ENCODE data around the gene PGF.

The PGF gene

GRCh38 chr14:74977901-74978385 is 22.5 kb upstream of the PGF start:
- FAIRE-seq: no peak

GRCh38 chr14:74977164-74977900 is 21.9 kb upstream of the PGF start:
- no peak for FAIRE-seq

- no peak for FAIRE-seq
These were observed 21.1 kb upstream of the PGF start for GRCh38 chr14:74976264-74977113.

GRCh38 chr14:74975059-74975810 is 19.8 kb upstream of the PGF start:
- FAIRE-seq: no peak

DNA sequence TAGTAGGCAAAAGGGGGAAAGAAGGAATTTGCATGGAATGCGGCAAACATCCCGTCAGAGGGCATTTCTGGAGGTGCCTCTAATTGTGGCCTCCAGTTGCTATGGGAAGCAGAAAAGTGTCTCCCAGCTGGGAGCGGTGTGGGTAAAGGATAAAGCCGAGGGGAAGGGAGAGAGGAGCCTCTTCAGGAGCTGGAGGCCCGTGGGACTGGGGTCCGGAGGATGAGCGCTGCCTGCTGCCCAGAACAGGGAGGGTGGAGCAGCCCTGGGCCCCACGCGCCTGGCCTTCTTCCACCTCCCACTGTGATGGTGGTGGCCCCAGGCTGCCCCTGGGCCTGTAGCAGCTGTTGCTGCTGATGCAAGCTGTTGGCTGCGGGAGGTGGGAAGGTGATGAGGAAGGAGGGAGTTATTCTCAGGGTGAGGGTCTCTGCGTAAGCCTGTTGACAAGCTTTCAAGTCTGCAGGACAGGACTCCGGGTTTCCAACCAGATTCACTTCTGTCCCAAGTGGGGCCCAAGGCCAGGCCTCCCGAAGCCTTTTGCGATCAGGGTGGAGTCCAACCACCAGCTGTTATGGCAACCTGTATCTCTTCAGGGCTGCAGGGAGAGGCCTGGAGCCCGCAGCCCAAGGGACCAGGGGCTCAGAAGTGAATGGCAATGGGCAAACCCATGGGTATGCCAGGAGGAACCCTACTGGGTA is 19.1 kb upstream of the PGF start:
- no peak for FAIRE-seq

GRCh38 chr14:74973905-74974363 is 18.5 kb upstream of the PGF start:
- FAIRE-seq: no peak

DNA sequence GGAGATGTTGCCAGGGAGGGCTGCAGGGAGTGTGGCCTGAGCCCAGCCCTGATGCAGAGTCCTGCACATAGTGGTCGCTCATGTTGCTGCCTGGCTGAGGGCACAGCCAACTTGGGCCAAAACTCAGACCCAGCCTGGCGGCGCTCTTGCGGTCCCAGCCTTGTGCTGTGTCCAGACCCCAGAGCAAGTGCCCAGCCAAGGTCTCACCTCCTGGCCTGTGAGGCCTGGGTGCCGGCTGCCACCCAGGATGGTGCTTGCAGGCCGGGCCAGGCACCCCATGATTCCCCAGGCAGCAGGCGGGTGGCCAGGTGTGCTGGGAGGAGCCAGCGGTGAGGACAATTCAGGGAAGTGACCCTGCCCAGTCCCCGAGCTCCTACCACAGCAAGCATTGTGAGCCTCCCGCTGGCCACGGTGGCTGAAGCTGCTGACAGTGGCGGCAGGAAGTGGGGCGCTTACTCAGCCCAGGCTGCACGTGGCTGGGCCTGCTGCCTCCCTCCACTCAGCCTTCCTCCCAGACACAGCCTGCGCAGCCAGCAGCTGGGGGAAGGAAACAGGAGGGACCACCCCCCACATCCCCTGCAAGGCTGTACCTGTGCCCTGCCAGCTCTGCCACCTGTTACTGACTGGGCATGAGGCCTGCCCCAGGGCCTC is 17.7 kb upstream of the PGF start:
- no peak for FAIRE-seq

DNA sequence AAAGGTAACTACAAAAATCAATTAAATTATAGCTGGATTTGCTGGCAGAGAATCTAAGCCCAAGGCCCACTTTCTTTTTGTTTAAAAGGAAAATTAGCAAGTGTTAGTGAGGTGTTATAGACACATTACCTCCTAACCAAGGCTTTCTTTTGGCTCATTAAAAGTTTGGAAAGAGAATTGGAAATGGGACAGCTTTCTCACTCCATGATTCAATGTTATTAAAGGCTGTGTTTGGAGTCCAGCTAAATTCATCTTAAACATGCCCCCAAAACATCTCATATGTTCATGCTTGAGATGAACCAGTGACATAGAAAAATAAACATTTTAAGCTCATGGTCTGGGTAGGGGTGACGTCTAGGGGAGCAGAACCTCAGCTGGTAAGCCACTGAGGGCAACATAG is 13.4 kb upstream of the PGF start:
- no peak for FAIRE-seq

GRCh38 chr14:74965486-74966153 is 10.2 kb upstream of the PGF start:
- FAIRE-seq: no peak

GRCh38 chr14:74964787-74965485 is 9.5 kb upstream of the PGF start:
- no peak for FAIRE-seq

GRCh38 chr14:74963705-74964271 is 8.4 kb upstream of the PGF start:
- FAIRE-seq: no peak

- no peak for FAIRE-seq
These were observed 7.8 kb upstream of the PGF start for GRCh38 chr14:74963178-74963704.

GRCh38 chr14:74962493-74962892 is 7.1 kb upstream of the PGF start:
- no peak for FAIRE-seq

DNA sequence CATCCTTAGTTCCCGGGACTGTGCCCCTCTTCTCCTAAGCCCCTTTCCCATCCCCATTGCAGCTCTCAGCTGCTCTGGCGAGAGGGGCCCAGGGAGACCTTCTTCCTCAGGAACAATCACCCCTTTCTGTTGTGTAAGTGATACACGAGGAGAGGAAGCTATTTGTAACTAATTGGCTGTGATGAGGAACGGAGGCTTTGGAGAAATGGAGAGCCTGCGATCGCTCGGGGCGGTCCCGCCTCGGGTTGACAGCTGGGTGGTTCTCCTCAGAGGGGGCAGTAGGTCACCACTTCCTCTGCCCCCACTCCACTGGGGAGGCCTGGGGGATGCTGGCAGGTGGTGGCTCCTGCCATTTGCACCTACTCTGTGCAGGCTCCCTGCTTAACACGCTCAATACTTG is 6.6 kb upstream of the PGF start:
- no peak for FAIRE-seq

DNA sequence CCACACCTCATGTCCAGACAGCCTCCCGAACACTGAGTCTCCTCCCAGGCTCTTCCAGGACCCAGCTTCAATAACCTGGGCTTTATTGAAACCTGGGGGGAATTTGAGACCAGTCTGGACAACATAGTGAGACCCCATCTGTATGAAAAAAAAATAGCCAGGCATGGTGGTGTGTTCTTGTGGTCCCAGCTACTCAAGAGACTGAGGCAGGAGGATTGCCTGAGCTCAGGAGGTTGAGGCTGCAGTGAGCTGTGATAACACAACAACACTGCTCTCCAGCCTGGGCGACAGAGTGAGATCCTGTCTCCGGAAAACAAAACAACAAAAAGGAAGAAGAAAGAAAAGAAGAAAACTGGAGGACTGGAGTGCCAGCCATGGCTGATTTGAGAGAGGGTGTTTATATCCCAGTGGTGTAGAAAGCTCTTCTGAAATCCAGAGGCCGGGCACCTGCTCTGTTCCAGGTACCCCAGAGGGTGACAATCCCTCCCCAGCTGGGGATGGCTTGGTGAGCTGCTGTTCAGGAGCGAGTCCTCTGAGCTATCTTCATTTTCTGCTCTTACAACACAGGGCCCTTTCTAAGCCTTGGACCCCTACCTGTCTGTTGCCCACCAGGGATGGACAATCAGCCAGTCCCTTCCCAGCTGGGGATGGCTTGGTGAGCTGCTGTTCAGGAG is 6.0 kb upstream of the PGF start:
- no peak for FAIRE-seq

DNA sequence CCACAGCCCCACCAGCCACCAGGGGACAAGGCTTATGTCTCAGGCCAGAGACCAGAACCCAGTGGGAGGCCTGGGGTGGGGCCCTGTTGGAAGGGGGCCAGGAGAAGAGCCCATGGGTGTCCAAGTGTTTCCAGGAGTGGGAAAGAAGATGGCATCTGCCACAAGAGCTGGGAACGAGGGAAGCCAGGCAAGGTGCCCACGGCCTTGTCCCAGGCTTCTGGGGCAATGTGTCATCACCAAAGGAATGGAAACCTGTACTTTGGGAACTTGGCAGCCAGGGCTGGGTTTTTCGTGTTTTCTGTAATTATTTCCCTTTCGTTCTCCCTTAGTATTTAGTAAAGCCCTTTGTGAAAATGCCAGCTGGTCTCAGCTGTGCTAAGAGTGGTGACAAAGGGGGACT is 5.3 kb upstream of the PGF start:
- FAIRE-seq: no peak

DNA sequence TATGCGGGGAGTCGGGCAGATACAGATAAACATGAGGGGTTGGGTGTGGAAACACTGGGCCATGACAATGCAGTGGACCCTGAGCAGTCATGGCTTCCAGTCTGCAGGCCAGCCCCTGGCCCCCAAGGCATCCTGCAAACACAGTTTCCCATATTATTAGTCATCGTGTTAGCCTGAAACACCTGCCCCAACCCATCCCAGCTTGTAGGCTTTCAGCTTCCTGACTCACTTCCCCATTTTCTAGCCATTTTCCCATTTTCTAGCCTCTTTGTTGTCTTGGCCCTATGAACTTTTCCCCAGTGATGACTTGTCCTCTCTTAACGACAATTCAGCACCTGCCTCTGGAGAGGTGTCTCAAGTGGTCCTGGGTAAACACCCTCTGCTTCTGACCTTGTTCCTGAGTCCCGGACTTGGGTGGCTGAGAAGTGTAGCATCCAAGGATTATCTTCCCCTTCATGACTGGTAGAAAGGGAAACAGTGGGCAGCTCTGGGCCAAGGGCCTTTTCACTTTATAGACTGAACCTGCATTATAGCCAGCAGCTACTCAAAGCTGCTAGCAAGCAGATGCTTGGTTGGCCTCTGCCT is 4.3 kb upstream of the PGF start:
- FAIRE-seq: no peak

GRCh38 chr14:74956280-74957072 is 1.1 kb upstream of the PGF start:
- FAIRE-seq: no peak

- FAIRE-seq: no peak
These were observed 556 bp upstream of the PGF start for GRCh38 chr14:74956027-74956279.

All from TTC549 (cell line).